ENCODE data around the gene MCTP1.

DNA sequence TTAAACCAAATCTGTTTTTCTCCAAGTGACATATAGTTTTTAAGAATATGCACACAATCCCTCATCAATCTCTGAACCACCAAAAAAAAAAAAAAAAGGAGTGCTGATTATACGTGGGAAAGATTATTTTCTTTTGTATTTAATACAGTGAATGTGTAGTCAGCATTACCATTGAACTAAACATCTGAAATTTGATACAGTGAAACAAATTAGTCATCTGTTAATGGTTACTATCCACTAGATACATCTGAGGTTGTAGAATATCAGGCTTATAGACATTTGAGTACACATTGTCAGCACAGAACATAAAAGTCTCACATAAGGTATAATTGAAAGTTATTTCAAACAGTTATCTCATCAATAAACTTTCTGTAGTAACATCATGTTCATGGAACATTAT, 579.5 kb downstream of the MCTP1 start:
- TF ChIP-seq, protein P1, sequence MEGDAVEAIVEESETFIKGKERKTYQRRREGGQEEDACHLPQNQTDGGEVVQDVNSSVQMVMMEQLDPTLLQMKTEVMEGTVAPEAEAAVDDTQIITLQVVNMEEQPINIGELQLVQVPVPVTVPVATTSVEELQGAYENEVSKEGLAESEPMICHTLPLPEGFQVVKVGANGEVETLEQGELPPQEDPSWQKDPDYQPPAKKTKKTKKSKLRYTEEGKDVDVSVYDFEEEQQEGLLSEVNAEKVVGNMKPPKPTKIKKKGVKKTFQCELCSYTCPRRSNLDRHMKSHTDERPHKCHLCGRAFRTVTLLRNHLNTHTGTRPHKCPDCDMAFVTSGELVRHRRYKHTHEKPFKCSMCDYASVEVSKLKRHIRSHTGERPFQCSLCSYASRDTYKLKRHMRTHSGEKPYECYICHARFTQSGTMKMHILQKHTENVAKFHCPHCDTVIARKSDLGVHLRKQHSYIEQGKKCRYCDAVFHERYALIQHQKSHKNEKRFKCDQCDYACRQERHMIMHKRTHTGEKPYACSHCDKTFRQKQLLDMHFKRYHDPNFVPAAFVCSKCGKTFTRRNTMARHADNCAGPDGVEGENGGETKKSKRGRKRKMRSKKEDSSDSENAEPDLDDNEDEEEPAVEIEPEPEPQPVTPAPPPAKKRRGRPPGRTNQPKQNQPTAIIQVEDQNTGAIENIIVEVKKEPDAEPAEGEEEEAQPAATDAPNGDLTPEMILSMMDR (conservative IDR thresholded peaks at IDR 0.05; ENCODE audit: low read length) = no peak
- no peak for TF ChIP-seq EZH2phosphoT487 (IDR thresholded peaks at IDR 0.05; ENCODE audit: borderline replicate concordance)
